Body of pancreas (tissue), 4 donors: ENCODE data around the gene ENPP3. TPM values are rescaled to one million over a fixed set of nuclear protein-coding genes. Genes with fewer than 3 reads are reported as not detected.

Experiments
- ATAC-seq: fragments of 150-250 bp; one replicate; pipeline ENCODE4 v1.9.1; 2016
- DNase-seq, 4 donors: peaks; one replicate each; pipeline ENCODE4 v3.0.0-alpha.2; 2019
- H3K27ac ChIP-seq, 4 donors: fragments of 200-600 bp; sonication (generic); 1 replicate in 3 of 4; 2 replicates in 1 of 4; pipeline versions ENCODE4 v1.5.1 to v1.6.1; 2016 to 2019; ENCODE audit warnings: mild to moderate bottlenecking in 1 of 4, mixed read lengths in 1 of 4, moderate library complexity in 1 of 4
- H3K27me3 ChIP-seq, 2 donors: fragments of 200-600 bp; sonication (generic); one replicate each; pipeline ENCODE4 v1.6.0; 2016; ENCODE audit warnings: mild to moderate bottlenecking in 1 of 2
- H3K36me3 ChIP-seq, 2 donors: fragments of 200-600 bp; sonication (generic); replicated peaks in 1 of 2; 2 replicates each; pipeline ENCODE4 v1.5.1; 2016; ENCODE audit warnings: low read depth in 2 of 2; ENCODE audit not compliant: insufficient read depth in 1 of 2
- H3K4me1 ChIP-seq: fragments of 200-600 bp; sonication (generic); one replicate; pipeline ENCODE4 v1.6.0; 2016
- H3K4me3 ChIP-seq, 2 donors: fragments of 200-600 bp; sonication (generic); 1 replicate in 1 of 2; 2 replicates in 1 of 2; pipeline ENCODE4 v1.5.1; 2016 to 2019
- H3K9me3 ChIP-seq, 3 donors: fragments of 200-600 bp; sonication (generic); 1 replicate in 2 of 3; 2 replicates in 1 of 3; pipeline ENCODE4 v1.5.1; 2016
- POLR2A ChIP-seq, 3 donors: fragments of 450-650 bp; IDR thresholded peaks; one replicate each; pipeline ENCODE4 v1.6.1; 2016; ENCODE audit warnings: antibody characterized with exemption in 3 of 3, mild to moderate bottlenecking in 2 of 3
- WGBS, 2 donors: methylation state at CpG; one replicate each; pipeline ENCODE4 v1.1.5; 2017; 5-methylcytosine and 5-hydroxymethylcytosine counted together
- intact Hi-C: fragments of 100-400 bp; cut with DNase I; formaldehyde crosslinking; loops from one replicate; pipeline ENCODE4 v1.15.1; 2023
- total RNA-seq, 2 donors: library from RNA; depleted of rRNA; stranded (reverse); fragments of >200 nt; gene quantifications; one replicate each; pipeline ENCODE4 v1.1.0, GENCODE V29; 2016
- TF ChIP-seq, protein P1 (sequence below), 7 experiments: fragments of 450-650 bp in 4 of 7; fragments of 200-600 bp in 3 of 7; sonication (generic) in 3 of 7; IDR thresholded peaks; one replicate each; pipeline ENCODE4 v1.5.1; 2016 to 2019; ENCODE audit warnings: antibody characterized with exemption in 7 of 7

The ENPP3 gene
- total RNA-seq, 2 donors from 2014 or later: 0.26 TPM; not detected in 1

DNA sequence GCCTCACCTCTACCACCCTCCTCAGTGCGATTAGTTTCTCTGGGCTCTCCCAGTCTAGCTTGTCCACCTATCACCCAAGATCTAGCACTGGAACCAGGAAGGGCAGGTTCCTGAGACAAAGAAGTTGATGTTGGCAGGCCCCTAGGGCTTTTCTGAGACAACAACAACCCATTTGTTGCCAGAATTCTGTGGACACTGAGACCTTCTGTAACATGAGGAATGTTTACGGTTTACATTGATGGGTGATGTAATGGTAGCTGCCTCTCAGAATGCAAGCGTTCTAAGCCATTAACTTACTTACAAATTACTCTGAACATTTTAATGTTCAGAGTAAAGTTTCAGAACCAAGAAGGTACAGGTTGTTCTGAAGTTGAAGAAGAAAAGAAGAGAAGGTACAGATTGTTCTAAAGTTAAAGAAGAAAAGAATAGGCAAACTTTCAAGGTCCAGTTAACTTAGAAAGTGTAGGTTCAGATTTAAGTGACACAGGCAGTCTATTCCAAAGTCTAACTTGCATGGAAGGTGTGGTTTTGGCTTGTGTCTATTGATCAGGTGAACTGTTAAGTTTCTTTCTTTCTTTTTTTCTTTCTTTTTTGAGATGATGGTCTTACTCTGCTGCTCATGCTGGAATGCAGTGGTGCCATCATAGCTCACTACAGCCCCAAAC lies 5.3 kb upstream of the ENPP3 start:
- H3K27ac ChIP-seq: no peak overlapping the region
- H3K36me3 ChIP-seq: no peaks in the 10 kb centered on the region
- ATAC-seq: no peak
- TF ChIP-seq, protein P1, sequence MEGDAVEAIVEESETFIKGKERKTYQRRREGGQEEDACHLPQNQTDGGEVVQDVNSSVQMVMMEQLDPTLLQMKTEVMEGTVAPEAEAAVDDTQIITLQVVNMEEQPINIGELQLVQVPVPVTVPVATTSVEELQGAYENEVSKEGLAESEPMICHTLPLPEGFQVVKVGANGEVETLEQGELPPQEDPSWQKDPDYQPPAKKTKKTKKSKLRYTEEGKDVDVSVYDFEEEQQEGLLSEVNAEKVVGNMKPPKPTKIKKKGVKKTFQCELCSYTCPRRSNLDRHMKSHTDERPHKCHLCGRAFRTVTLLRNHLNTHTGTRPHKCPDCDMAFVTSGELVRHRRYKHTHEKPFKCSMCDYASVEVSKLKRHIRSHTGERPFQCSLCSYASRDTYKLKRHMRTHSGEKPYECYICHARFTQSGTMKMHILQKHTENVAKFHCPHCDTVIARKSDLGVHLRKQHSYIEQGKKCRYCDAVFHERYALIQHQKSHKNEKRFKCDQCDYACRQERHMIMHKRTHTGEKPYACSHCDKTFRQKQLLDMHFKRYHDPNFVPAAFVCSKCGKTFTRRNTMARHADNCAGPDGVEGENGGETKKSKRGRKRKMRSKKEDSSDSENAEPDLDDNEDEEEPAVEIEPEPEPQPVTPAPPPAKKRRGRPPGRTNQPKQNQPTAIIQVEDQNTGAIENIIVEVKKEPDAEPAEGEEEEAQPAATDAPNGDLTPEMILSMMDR (IDR thresholded peaks at IDR 0.05): no peak
- 68% methylated on average over 3 of the region's 3 CpGs for WGBS, 2 donors
- intact Hi-C loops: no loop called here
- DNase-seq: no peak
- no peaks in the 10 kb centered on the region for H3K9me3 ChIP-seq
- peaks cover 11% of the 10 kb centered on the region for H3K4me1 ChIP-seq
- no peak overlapping the region for H3K4me3 ChIP-seq
- H3K27me3 ChIP-seq: no peaks in the 10 kb centered on the region

DNA sequence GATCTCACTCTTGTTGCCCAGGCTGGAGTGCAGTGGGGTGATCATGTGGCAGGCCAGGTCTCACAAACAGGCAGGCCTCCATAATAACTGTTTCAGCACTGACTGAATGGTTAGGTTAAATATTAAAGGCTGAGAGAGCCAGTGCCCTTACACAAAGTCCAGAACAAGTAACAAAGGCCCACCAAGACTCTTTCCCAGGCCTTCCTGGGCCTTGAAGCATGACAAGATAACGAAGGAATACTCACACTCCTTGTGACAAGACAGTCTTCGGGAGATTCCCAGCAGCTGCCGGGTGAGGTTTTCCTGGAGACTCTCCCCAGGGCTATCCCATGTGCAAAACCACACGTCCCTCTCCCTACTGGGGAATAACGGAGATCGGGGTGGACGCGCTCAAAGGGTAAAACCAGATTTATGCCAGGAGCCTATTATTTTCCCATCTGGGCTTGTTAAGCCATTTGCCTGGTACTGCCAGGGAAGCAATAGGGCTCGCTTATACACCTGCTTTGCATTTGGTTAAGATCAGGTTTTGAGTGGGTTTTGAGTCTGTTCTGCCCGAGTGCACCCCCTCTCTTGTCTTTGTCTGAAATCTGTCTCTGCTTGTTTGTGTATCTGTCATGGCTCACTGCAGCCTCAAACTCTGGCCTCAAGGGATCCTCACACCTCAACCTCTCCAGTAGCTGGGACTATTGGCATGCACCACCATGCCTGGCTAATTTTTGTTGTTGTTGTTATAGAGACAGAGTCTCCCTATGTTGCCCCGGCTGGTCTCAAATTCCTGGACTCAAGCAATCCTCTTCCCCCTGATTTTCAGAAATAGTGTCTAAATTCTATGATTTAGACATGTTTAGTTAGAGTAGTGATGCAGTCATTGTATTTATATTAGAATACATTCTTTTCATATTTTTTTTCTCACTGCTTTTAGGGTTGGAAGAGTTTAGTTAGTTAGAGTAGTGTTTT lies 1.4 kb upstream of the ENPP3 start:
- no peak for TF ChIP-seq POLR2A (IDR thresholded peaks at IDR 0.05)
- TF ChIP-seq, protein P1 (IDR thresholded peaks at IDR 0.05): no peak
- 74 to 86% methylated on average over 11 of the region's 11 CpGs for WGBS, 2 donors

DNA sequence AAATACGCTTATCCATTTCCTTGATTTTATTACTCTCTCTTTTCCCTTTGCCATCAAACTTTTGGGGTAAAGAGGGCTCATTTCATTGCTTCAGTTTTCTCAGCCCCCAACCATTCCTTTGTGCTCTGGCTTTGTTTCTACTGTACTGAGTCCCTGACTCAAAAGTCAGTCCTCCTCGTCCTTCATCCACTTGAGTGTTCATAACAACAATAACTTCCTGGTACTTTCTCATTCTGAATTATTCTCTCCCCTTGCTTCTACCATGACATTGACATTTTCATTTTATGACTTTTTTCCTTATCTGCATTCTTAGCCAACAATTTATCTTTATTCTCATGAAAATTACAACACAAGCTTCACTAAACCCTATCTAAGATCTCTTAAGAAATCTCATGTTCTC lies 911 bp downstream of the ENPP3 start:
- ATAC-seq (no peak), DNase-seq (no peak)
- TF ChIP-seq, protein P1 (IDR thresholded peaks at IDR 0.05): no peak
- no peak for TF ChIP-seq POLR2A (IDR thresholded peaks at IDR 0.05)
- Histone ChIP-seq H3K4me3 (no peak overlapping the region), H3K27ac (no peak overlapping the region), H3K36me3 (no peaks in the 10 kb centered on the region), H3K9me3 (no peaks in the 10 kb centered on the region), H3K4me1 (no peaks in the 10 kb centered on the region), H3K27me3 (no peaks in the 10 kb centered on the region)
- intact Hi-C loops: no loop called here
- WGBS, 2 donors: 64 to 75% methylated on average over 2 of the region's 2 CpGs

More for the DNA sequence above, 1.4 kb upstream of the ENPP3 start:
- ATAC-seq (no peak), DNase-seq (no peak)
- Histone ChIP-seq H3K27me3 (no peaks in the 10 kb centered on the region), H3K9me3 (no peaks in the 10 kb centered on the region), H3K4me1 (no peaks in the 10 kb centered on the region), H3K36me3 (no peaks in the 10 kb centered on the region), H3K4me3 (no peak overlapping the region), H3K27ac (no peak overlapping the region)
- intact Hi-C loops: no loop called here

DNA sequence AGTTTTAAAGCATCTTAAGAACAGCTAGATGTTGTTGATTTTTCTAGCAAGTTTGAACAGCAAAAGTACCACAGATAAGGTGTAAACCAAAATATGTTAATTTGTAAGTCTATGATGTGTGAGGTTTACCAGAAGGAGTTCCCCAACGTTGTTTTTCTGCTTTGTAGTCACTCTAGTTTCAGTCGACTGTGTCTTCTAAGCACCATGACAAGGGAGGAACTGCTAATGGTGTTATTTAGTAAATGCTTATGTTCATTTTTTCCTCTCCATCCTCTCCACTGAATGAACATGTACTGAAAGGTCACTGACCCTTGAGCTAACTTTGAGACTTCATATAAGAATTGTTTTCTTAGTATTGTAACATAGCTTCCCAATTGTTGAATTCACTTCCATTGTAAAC lies 3.0 kb downstream of the ENPP3 start:
- DNase-seq: no peak
- no peaks in the 10 kb centered on the region for H3K27me3 ChIP-seq
- intact Hi-C loops: no loop called here
- no peak overlapping the region for H3K27ac ChIP-seq
- no peak overlapping the region for H3K4me3 ChIP-seq
- TF ChIP-seq, protein P1 (IDR thresholded peaks at IDR 0.05): no peak
- TF ChIP-seq POLR2A (IDR thresholded peaks at IDR 0.05): no peak
- H3K4me1 ChIP-seq: no peaks in the 10 kb centered on the region
- WGBS, 2 donors: 38 to 51% methylated on average over 2 of the region's 2 CpGs
- ATAC-seq: no peak
- H3K9me3 ChIP-seq: no peaks in the 10 kb centered on the region
- H3K36me3 ChIP-seq: no peaks in the 10 kb centered on the region
